Measurements from ENCODE around the gene AFAP1L2.

DNA sequence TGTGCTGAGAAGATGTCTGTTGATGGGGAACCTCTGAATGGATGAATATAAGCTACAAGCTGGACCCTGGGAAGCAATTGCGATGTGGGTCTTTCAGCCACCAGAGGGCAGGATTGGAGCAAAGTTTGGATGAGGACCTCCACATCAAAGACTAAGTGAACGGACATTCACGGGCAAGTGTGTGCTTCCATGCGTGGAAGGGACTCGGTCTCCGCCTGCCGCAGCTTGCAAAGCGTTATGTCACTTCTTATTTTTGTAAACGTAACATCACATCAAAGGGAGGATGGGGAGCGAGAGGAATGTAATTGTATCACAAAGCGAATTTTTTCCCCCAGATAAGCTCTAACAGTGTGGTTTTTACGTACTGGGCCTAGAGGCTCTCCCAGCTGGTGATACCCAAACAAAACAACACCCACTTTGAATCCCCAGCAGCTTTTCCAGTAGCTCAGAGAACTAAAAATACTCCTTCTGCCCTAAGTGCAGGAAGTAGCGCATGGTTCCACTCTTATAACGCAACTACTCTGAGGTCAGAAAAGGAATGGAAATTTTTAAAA, 100.2 kb downstream of the AFAP1L2 start:
- no peak for TF ChIP-seq CHD2 (IDR thresholded peaks at IDR 0.05; ENCODE audit: low read depth, low read length)
- TF ChIP-seq ZNF212 (CRISPR knock-in tag; IDR thresholded peaks at IDR 0.05), result no peak
- no peak for TF ChIP-seq CTBP1 (IDR thresholded peaks at IDR 0.05; ENCODE audit: borderline replicate concordance)
- TF ChIP-seq SREBF1 (IDR thresholded peaks at IDR 0.05; ENCODE audit: borderline replicate concordance, low read depth, low read length), result no peak
- no peak for TF ChIP-seq CCAR2 (IDR thresholded peaks at IDR 0.05; ENCODE audit: low read depth, low read length)
- TF ChIP-seq, protein P1, sequence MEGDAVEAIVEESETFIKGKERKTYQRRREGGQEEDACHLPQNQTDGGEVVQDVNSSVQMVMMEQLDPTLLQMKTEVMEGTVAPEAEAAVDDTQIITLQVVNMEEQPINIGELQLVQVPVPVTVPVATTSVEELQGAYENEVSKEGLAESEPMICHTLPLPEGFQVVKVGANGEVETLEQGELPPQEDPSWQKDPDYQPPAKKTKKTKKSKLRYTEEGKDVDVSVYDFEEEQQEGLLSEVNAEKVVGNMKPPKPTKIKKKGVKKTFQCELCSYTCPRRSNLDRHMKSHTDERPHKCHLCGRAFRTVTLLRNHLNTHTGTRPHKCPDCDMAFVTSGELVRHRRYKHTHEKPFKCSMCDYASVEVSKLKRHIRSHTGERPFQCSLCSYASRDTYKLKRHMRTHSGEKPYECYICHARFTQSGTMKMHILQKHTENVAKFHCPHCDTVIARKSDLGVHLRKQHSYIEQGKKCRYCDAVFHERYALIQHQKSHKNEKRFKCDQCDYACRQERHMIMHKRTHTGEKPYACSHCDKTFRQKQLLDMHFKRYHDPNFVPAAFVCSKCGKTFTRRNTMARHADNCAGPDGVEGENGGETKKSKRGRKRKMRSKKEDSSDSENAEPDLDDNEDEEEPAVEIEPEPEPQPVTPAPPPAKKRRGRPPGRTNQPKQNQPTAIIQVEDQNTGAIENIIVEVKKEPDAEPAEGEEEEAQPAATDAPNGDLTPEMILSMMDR (IDR thresholded peaks at IDR 0.05 in 2 of 3, conservative IDR thresholded peaks at IDR 0.05 in 1 of 3; ENCODE audit: insufficient read depth in 2 of 3, low read depth in 1 of 3, low read length in 3 of 3), result peak; percentile 60 to 64 (median 63)

Measured in K562 (cell line).